H9 (cell line): ENCODE measurements around the gene NUP160. TPM values are rescaled to one million over a fixed set of nuclear protein-coding genes. Genes with fewer than 3 reads are reported as not detected.

Experiments used
- DNase-seq: peaks from one replicate; pipeline ENCODE4 v3.0.0-alpha.2; 2017
- H2AFZ ChIP-seq: one replicate; pipeline ENCODE4 v1.6.1; 2013; ENCODE audit warnings: mild to moderate bottlenecking, low read length, control low read depth, moderate library complexity
- H2AK5ac ChIP-seq: 2 replicates; pipeline ENCODE4 v1.6.1; 2013; ENCODE audit warnings: low read length, control low read depth, mixed read lengths; ENCODE audit not compliant: insufficient read length
- H2BK120ac ChIP-seq: one replicate; pipeline ENCODE4 v1.6.1; 2013; ENCODE audit warnings: low read depth, mild to moderate bottlenecking, low read length, control low read depth, inconsistent platforms; ENCODE audit not compliant: poor library complexity, severe bottlenecking
- H2BK12ac ChIP-seq: 2 replicates; pipeline ENCODE4 v1.6.1; 2013; ENCODE audit warnings: low read length, control low read depth, mixed read lengths, low read depth; ENCODE audit not compliant: insufficient read length
- H2BK15ac ChIP-seq: 2 replicates; pipeline ENCODE4 v1.6.1; 2013; ENCODE audit warnings: low read depth, low read length, control low read depth
- H2BK20ac ChIP-seq: one replicate; pipeline ENCODE4 v1.6.1; 2013; ENCODE audit warnings: low read depth, mild to moderate bottlenecking, low read length, control low read depth, inconsistent platforms; ENCODE audit not compliant: poor library complexity, severe bottlenecking
- H2BK5ac ChIP-seq: 2 replicates; pipeline ENCODE4 v1.6.1; 2013; ENCODE audit warnings: low read length, control low read depth, mixed read lengths; ENCODE audit not compliant: insufficient read length
- H3K14ac ChIP-seq: 2 replicates; pipeline ENCODE4 v1.6.1; 2013; ENCODE audit warnings: low read length, control low read depth; ENCODE audit not compliant: insufficient read depth
- H3K18ac ChIP-seq: 2 replicates; pipeline ENCODE4 v1.6.1; 2013; ENCODE audit warnings: low read depth, mild to moderate bottlenecking, mixed read lengths, low read length, control low read depth; ENCODE audit not compliant: insufficient read length
- H3K23ac ChIP-seq: 2 replicates; pipeline ENCODE4 v1.6.1; 2013; ENCODE audit warnings: low read length, control low read depth, mixed read lengths, low read depth; ENCODE audit not compliant: insufficient read length
- H3K23me2 ChIP-seq: 2 replicates; pipeline ENCODE4 v1.6.1; 2013; ENCODE audit warnings: low read depth, mild to moderate bottlenecking, mixed read lengths, low read length, control low read depth; ENCODE audit not compliant: insufficient read length, poor library complexity, severe bottlenecking
- H3K27ac ChIP-seq: 2 replicates; pipeline ENCODE4 v1.5.1; 2013; ENCODE audit warnings: low read length, control low read depth, mixed read lengths, low read depth; ENCODE audit not compliant: insufficient read length
- H3K27me3 ChIP-seq: 2 replicates; pipeline ENCODE4 v1.6.1; 2013; ENCODE audit warnings: low read length, control low read depth, inconsistent platforms; ENCODE audit not compliant: insufficient read depth
- H3K4ac ChIP-seq: 2 replicates; pipeline ENCODE4 v1.6.1; 2013; ENCODE audit warnings: low read depth, mild to moderate bottlenecking, control low read depth, inconsistent platforms, low read length, moderate library complexity
- H3K4me1 ChIP-seq: 2 replicates; pipeline ENCODE4 v1.6.1; 2013; ENCODE audit warnings: low read length, control low read depth, inconsistent platforms; ENCODE audit not compliant: insufficient read depth
- H3K4me2 ChIP-seq: 2 replicates; pipeline ENCODE4 v1.6.1; 2013; ENCODE audit warnings: low read length, control low read depth, mixed read lengths; ENCODE audit not compliant: insufficient read length, insufficient read depth
- H3K56ac ChIP-seq: 2 replicates; pipeline ENCODE4 v1.6.1; 2013; ENCODE audit warnings: low read depth, mild to moderate bottlenecking, mixed read lengths, low read length, control low read depth; ENCODE audit not compliant: insufficient read length
- H3K79me1 ChIP-seq: 2 replicates; pipeline ENCODE4 v1.6.1; 2013; ENCODE audit warnings: low read depth, mild to moderate bottlenecking, moderate library complexity, low read length, control low read depth, inconsistent platforms; ENCODE audit not compliant: insufficient read depth, poor library complexity, severe bottlenecking
- H3K79me2 ChIP-seq: 2 replicates; pipeline ENCODE4 v1.6.1; 2013; ENCODE audit warnings: low read length, control low read depth, inconsistent platforms; ENCODE audit not compliant: insufficient read depth
- H3K9ac ChIP-seq: 2 replicates; pipeline ENCODE4 v1.6.1; 2013; ENCODE audit warnings: low read length, control low read depth, mixed read lengths; ENCODE audit not compliant: insufficient read length; ENCODE audit errors: extremely low read depth
- H3K9me3 ChIP-seq: one replicate; pipeline ENCODE4 v1.6.1; 2013; ENCODE audit warnings: low read depth, low read length, inconsistent platforms; ENCODE audit not compliant: control insufficient read depth
- H3T11ph ChIP-seq: one replicate; pipeline ENCODE4 v1.6.1; 2013; ENCODE audit warnings: mild to moderate bottlenecking, low read length, control low read depth, inconsistent platforms
- H4K20me1 ChIP-seq: one replicate; pipeline ENCODE4 v1.6.1; 2013; ENCODE audit not compliant: control insufficient read depth, insufficient read length, insufficient read depth
- H4K5ac ChIP-seq: 2 replicates; pipeline ENCODE4 v1.6.1; 2013; ENCODE audit warnings: low read depth, mild to moderate bottlenecking, mixed read lengths, low read length, control low read depth; ENCODE audit not compliant: insufficient read length
- H4K8ac ChIP-seq: replicated peaks from 2 replicates; pipeline ENCODE4 v1.6.1; 2013; ENCODE audit warnings: low read length, control low read depth, mixed read lengths, low read depth; ENCODE audit not compliant: insufficient read length
- H4K91ac ChIP-seq: 2 replicates; pipeline ENCODE4 v1.6.1; 2013; ENCODE audit warnings: low read depth, mild to moderate bottlenecking, moderate library complexity, mixed read lengths, low read length, control low read depth; ENCODE audit not compliant: insufficient read length
- H3K27ac Mint-ChIP-seq, 3 experiments: 2 replicates in 2 of 3; 3 replicates in 1 of 3; pipeline ENCODE4 v1.8.0; 2020 to 2021; ENCODE audit warnings: mixed read lengths in 3 of 3, mild to moderate bottlenecking in 1 of 3, moderate library complexity in 1 of 3
- H3K27me3 Mint-ChIP-seq: 2 replicates; pipeline ENCODE4 v1.8.0; 2021; ENCODE audit warnings: low read depth, mild to moderate bottlenecking, moderate library complexity, mixed read lengths
- H3K36me3 Mint-ChIP-seq, 3 experiments: 2 replicates in 2 of 3; 3 replicates in 1 of 3; pipeline ENCODE4 v1.8.0; 2020 to 2021; ENCODE audit warnings: low read depth in 3 of 3, mixed read lengths in 3 of 3; ENCODE audit not compliant: insufficient read depth in 1 of 3
- H3K4me1 Mint-ChIP-seq, 2 experiments: 2 replicates each; pipeline ENCODE4 v1.8.0; 2020; ENCODE audit warnings: mixed read lengths in 2 of 2
- H3K4me3 Mint-ChIP-seq, 2 experiments: 2 replicates in 1 of 2; 3 replicates in 1 of 2; pipeline ENCODE4 v1.8.0; 2020 to 2021; ENCODE audit warnings: mild to moderate bottlenecking in 2 of 2, mixed read lengths in 2 of 2, moderate library complexity in 1 of 2
- H3K9me3 Mint-ChIP-seq, 2 experiments: 2 replicates in 1 of 2; 3 replicates in 1 of 2; pipeline ENCODE4 v1.8.0; 2020; ENCODE audit warnings: mild to moderate bottlenecking in 2 of 2, mixed read lengths in 2 of 2, moderate library complexity in 1 of 2
- WGBS: extraction: QIAGEN DNeasy Blood & Tissue Kit; methylation state at CpG from one replicate; pipeline ENCODE4 v1.1.7; 2013; ENCODE audit warnings: missing lambda C conversion rate, low lambda C conversion rate, mixed read lengths; ENCODE audit not compliant: insufficient read length; ENCODE audit errors: extremely low coverage; 5-methylcytosine and 5-hydroxymethylcytosine counted together
- total RNA-seq: library from RNA; stranded (reverse); gene quantifications from 2 replicates; pipeline ENCODE4 v1.2.1, GENCODE V29; 2021
- TF ChIP-seq, protein P1 (sequence below): fragments of 200-600 bp; sonication (generic); conservative IDR thresholded peaks from 3 replicates; pipeline ENCODE4 v1.8.0; 2021; ENCODE audit warnings: antibody characterized with exemption, mild to moderate bottlenecking

Gene NUP160
- total RNA-seq, 1 experiment from 2014 or later = 86.1 TPM

DNA sequence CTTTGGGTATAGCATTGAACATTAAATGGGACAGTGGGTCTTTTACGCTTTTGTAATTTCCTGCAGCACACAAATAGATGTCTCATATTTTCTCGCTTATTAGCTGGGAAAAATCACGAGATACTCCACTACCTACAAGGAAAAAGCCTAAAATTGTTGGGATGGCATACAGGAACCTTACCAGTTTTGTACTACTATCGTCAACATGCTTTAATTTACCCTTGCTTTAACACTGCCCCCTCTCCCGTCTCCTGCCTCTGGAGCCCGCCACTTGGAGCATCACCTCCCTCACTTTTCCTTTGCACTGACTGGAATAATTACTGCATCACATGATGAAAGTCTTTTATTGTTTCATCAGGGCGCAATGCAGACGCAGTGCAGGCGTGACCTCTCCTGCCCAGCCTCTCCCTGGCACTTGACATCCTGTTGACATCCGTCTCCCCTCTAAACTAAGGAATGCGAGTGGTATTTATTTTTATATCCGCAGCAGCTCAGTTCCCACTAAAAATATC lies 80.0 kb downstream of the NUP160 start:
- H4K5ac ChIP-seq = peak overlapping the region; percentile 90
- peak overlapping the region; percentile 92 for H3K27ac ChIP-seq
- TF ChIP-seq, protein P1, sequence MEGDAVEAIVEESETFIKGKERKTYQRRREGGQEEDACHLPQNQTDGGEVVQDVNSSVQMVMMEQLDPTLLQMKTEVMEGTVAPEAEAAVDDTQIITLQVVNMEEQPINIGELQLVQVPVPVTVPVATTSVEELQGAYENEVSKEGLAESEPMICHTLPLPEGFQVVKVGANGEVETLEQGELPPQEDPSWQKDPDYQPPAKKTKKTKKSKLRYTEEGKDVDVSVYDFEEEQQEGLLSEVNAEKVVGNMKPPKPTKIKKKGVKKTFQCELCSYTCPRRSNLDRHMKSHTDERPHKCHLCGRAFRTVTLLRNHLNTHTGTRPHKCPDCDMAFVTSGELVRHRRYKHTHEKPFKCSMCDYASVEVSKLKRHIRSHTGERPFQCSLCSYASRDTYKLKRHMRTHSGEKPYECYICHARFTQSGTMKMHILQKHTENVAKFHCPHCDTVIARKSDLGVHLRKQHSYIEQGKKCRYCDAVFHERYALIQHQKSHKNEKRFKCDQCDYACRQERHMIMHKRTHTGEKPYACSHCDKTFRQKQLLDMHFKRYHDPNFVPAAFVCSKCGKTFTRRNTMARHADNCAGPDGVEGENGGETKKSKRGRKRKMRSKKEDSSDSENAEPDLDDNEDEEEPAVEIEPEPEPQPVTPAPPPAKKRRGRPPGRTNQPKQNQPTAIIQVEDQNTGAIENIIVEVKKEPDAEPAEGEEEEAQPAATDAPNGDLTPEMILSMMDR = no peak
- no peak overlapping the region for H2BK15ac ChIP-seq
- H3K79me2 ChIP-seq = peaks cover 9% of the 10 kb centered on the region; the same call in 1 of the 2 replicates
- H3K56ac ChIP-seq = no peak overlapping the region
- H2BK12ac ChIP-seq = no peak overlapping the region
- no peak overlapping the region for H3K23ac ChIP-seq
- Mint-ChIP-seq H3K4me3 (peak overlapping the region; percentile 98), H3K27me3 (no peaks in the 10 kb centered on the region; the same call in 1 of the 2 replicates), H3K9me3 (no peaks in the 10 kb centered on the region; a peak in 1 of 5 replicates), H3K36me3 (peaks cover 17 to 25% (median 19%) of the 10 kb centered on the region in 3 experiments; a peak in 6 of 7 replicates), H3K4me1 (peaks cover 11 to 18% of the 10 kb centered on the region in 2 experiments), H3K27ac (peak overlapping the region; percentile 100)
- peak overlapping the region; percentile 81 for H2BK5ac ChIP-seq
- H4K91ac ChIP-seq = peak overlapping the region; percentile 62
- H3K4me2 ChIP-seq = peak overlapping the region; percentile 60
- no peak overlapping the region for H4K8ac ChIP-seq
- peak overlapping the region; percentile 97; the same call in 1 of the 2 replicates for H3K14ac ChIP-seq
- H3K9me3 ChIP-seq = no peaks in the 10 kb centered on the region
- peak overlapping the region; percentile 82; the same call in 1 of the 2 replicates for H3K4ac ChIP-seq
- H2BK20ac ChIP-seq = no peak overlapping the region
- H4K20me1 ChIP-seq = no peaks in the 10 kb centered on the region
- no peak overlapping the region for H2BK120ac ChIP-seq
- no peaks in the 10 kb centered on the region for H3K79me1 ChIP-seq
- no CpG with 5 or more reads among the region's 12 CpGs for WGBS
- no peak overlapping the region for H3T11ph ChIP-seq
- peak overlapping the region; percentile 97 for H3K18ac ChIP-seq
- H2AK5ac ChIP-seq = no peak overlapping the region
- H3K27me3 ChIP-seq = no peaks in the 10 kb centered on the region
- peaks cover 3% of the 10 kb centered on the region for H3K23me2 ChIP-seq
- DNase-seq = no peak
- H2AFZ ChIP-seq = no peak overlapping the region
- no peaks in the 10 kb centered on the region; the same call in 1 of the 2 replicates for H3K4me1 ChIP-seq
- H3K9ac ChIP-seq = peak overlapping the region; percentile 97
